ENCODE measurements around the gene NCL. TPM values are rescaled to one million over a fixed set of nuclear protein-coding genes. Genes with fewer than 3 reads are reported as not detected.
A peak's percentile ranks its signal among the peaks of the same experiment; 100 is the strongest.
"Not testable (repeated sequence)": the region's sequence is repeated elsewhere in the genome, so short reads cannot be mapped to it uniquely, and the experiment has no call there.

The NCL gene
- total RNA-seq, 1 donor from 2014 or later: 309 TPM

DNA sequence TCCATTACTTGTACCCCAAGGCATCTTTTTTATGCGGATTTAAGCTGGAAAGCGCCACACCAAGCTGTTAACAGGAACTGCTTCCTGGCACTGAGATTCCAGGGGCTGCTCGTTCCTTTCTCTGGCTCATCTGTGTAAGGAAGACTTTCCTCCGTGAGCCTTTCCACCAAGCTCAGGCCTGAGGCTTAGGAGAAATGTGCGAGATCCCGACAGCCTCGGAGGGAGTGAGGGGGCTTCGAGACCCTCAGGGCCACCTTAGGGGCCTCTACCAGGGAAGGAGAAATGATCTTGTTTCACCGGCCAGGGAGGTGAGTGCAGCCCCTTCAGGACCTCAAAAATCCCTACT lies 51.7 kb downstream of the NCL start:
- no peak for ATAC-seq
- H3K27ac ChIP-seq: no peak overlapping the region
- intact Hi-C loops (cut with DNase I): loop anchor here (5.0 kb wide), 1 partner anchor 185 kb away; no protein-coding TSS in a partner anchor

DNA sequence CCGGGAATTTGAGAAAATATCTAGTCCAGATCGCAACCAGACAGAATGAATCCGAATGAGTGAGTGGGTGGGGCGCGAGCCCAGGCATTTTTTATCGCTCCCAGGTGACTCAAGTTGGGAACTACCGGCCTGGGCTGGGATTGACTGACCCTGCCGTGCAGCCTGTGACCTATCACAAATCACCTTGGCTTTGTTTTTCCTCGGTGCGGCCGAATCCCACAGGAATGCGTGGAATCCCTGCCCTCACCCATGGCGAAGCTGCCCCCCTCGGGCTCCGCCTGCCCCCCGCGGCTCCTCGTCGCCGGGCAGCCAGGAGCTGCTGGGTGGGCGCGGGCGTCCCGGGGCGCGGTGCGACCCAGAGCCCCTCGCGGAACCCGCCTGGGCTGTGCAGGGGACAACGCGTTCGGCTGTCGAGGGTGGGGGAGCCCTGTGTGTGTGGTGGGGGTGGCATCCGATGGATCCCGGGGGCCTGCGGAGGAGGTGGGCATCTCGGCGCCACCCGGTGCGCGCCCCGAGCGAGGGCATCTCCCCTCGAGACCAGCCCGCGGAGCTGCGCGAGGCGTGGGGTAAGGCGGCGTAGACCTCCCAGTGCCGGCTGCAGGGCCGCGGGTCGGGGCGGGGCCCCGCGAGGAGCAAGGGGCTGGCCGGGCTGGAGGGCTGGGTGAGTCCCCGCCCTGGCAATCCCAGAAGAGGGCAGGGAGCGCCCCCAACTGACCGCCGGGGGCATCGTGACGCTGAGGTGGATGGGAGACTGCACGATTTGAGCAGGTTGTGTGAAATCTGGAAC lies 52.3 kb downstream of the NCL start:
- TF ChIP-seq, protein P1, sequence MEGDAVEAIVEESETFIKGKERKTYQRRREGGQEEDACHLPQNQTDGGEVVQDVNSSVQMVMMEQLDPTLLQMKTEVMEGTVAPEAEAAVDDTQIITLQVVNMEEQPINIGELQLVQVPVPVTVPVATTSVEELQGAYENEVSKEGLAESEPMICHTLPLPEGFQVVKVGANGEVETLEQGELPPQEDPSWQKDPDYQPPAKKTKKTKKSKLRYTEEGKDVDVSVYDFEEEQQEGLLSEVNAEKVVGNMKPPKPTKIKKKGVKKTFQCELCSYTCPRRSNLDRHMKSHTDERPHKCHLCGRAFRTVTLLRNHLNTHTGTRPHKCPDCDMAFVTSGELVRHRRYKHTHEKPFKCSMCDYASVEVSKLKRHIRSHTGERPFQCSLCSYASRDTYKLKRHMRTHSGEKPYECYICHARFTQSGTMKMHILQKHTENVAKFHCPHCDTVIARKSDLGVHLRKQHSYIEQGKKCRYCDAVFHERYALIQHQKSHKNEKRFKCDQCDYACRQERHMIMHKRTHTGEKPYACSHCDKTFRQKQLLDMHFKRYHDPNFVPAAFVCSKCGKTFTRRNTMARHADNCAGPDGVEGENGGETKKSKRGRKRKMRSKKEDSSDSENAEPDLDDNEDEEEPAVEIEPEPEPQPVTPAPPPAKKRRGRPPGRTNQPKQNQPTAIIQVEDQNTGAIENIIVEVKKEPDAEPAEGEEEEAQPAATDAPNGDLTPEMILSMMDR (IDR thresholded peaks at IDR 0.05): peak; percentile 87
- peak overlapping the region; percentile 62 for H3K4me3 ChIP-seq
- intact Hi-C loops (cut with DNase I): loop anchor here (5.0 kb wide), 1 partner anchor 185 kb away; no protein-coding TSS in a partner anchor
- ATAC-seq (peak; percentile 99), DNase-seq (peak; percentile 94)
- H3K9me3 ChIP-seq: no peaks in the 10 kb centered on the region
- H3K36me3 ChIP-seq: no peaks in the 10 kb centered on the region
- peaks cover 4% of the 10 kb centered on the region for H3K4me1 ChIP-seq
- H3K27me3 ChIP-seq: no peaks in the 10 kb centered on the region
- peak overlapping the region; percentile 63 for H3K27ac ChIP-seq

More for the DNA sequence above, 51.7 kb downstream of the NCL start:
- DNase-seq: no peak
- peaks cover 4% of the 10 kb centered on the region for H3K4me1 ChIP-seq
- peak overlapping the region; percentile 62 for H3K4me3 ChIP-seq
- TF ChIP-seq, protein P1 (IDR thresholded peaks at IDR 0.05): no peak
- H3K9me3 ChIP-seq: no peaks in the 10 kb centered on the region
- no peaks in the 10 kb centered on the region for H3K27me3 ChIP-seq
- H3K36me3 ChIP-seq: no peaks in the 10 kb centered on the region

- Histone ChIP-seq H3K9me3 (no peaks in the 10 kb centered on the region), H3K4me1 (peaks cover 4% of the 10 kb centered on the region), H3K27me3 (no peaks in the 10 kb centered on the region), H3K36me3 (no peaks in the 10 kb centered on the region), H3K4me3 (no peak overlapping the region), H3K27ac (no peak overlapping the region)
- intact Hi-C loops (cut with DNase I): loop anchor here (5.0 kb wide), 1 partner anchor 184 kb away; no protein-coding TSS in a partner anchor
- TF ChIP-seq, protein P1 (IDR thresholded peaks at IDR 0.05): no peak
- ATAC-seq: no peak
- no peak for DNase-seq
These were observed 53.0 kb downstream of the NCL start for GRCh38 chr2:231411237-231411636.

DNA sequence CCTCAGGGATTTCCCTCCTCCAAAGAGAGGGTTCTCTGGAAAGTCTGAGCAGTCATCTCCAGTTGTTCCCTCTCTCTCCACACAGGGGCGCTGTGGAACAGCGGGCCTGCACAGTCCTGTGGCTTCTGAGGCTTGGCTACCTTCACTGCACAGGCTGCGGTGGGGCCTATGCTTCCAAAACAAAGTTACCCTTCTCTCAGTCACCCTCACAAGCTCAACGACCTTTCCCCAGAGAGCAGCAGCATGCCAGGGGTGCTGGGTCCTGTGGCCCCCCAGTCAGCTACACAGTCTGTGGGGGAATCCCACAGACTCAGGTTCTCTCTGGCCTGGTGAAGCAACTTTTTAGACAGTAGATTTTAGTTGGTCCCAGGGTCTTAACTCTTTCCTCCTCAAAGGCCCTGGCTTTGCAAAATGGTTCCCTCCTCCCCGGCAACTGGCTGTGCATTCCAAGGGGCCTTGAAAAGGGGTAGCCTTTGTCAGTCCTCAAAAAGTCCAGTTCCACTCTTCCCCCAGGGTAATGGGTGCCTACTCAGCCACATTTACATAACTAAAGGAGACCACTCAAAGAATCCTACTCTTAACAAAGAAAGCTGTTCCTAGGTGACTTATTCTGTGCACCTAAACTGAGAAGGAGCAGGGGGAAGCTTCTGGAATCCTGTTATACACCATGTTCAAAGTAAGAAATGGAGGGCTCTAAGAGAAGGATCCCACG lies 53.8 kb downstream of the NCL start:
- no peaks in the 10 kb centered on the region for H3K36me3 ChIP-seq
- H3K27ac ChIP-seq: no peak overlapping the region
- intact Hi-C loops (cut with DNase I): loop anchor here (5.0 kb wide), 1 partner anchor 183 kb away; no protein-coding TSS in a partner anchor
- peaks cover 4% of the 10 kb centered on the region for H3K4me1 ChIP-seq
- DNase-seq (no peak), ATAC-seq (no peak)
- no peak overlapping the region for H3K4me3 ChIP-seq
- TF ChIP-seq, protein P1 (IDR thresholded peaks at IDR 0.05): peak; percentile 25
- no peaks in the 10 kb centered on the region for H3K27me3 ChIP-seq
- H3K9me3 ChIP-seq: no peaks in the 10 kb centered on the region

DNA sequence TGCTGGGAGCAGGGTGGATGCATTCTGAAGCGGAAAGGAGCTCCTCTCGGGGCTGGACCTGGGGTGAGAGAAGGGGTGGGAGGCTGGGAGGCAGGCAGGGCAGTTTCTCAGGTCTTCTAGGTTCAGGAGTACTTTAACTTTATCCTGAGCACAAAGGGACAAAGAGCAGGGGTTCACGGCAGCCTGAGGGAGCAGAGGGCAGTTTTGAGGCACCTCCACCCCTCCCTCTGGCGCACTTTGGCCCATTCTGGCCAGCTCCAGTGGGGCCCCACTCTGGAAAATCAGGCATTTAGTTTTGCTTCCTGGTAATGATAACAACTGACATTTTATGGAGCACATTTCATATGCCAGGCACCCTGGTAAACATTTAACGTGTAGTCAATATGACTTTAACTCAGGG lies 54.5 kb downstream of the NCL start:
- Histone ChIP-seq H3K27ac (no peak overlapping the region), H3K9me3 (no peaks in the 10 kb centered on the region), H3K36me3 (no peaks in the 10 kb centered on the region), H3K27me3 (no peaks in the 10 kb centered on the region), H3K4me3 (no peak overlapping the region), H3K4me1 (peaks cover 4% of the 10 kb centered on the region)
- intact Hi-C loops (cut with DNase I): loop anchor here (5.0 kb wide), 1 partner anchor 182 kb away; no protein-coding TSS in a partner anchor
- TF ChIP-seq, protein P1 (IDR thresholded peaks at IDR 0.05): no peak
- no peak for ATAC-seq
- DNase-seq: no peak

GRCh38 chr2:231408304-231408703 lies 56.0 kb downstream of the NCL start:
- H3K9me3 ChIP-seq; H3K4me1 ChIP-seq; H3K36me3 ChIP-seq; H3K4me3 ChIP-seq; DNase-seq; H3K27me3 ChIP-seq; ATAC-seq; H3K27ac ChIP-seq; intact Hi-C loops (cut with DNase I): not testable (repeated sequence)

DNA sequence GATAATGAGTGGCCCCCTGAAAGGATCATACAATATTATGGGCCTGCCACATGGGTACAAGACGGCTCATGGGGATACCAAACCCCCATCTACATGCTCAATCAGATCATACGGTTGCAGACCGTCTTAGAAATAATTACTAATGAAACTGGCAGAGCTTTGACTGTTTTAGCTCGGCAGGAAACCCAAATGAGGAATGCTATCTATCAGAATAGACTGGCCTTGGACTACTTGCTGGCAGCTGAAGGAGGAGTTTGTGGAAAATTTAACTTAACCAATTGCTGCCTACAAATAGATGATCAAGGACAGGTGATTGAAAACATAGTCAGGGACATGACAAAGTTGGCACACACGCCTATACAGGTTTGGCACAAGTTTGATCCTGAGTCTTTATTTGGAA lies 56.6 kb downstream of the NCL start:
- intact Hi-C loops (cut with DNase I); H3K4me1 ChIP-seq; H3K27me3 ChIP-seq; ATAC-seq; DNase-seq; H3K9me3 ChIP-seq; H3K27ac ChIP-seq; H3K4me3 ChIP-seq; H3K36me3 ChIP-seq: not testable (repeated sequence)
